Measurements from ENCODE around the gene SMARCC1.

GRCh38 chr3:47688488-47688887, 93.2 kb downstream of the SMARCC1 start:
- TF ChIP-seq, protein P1, sequence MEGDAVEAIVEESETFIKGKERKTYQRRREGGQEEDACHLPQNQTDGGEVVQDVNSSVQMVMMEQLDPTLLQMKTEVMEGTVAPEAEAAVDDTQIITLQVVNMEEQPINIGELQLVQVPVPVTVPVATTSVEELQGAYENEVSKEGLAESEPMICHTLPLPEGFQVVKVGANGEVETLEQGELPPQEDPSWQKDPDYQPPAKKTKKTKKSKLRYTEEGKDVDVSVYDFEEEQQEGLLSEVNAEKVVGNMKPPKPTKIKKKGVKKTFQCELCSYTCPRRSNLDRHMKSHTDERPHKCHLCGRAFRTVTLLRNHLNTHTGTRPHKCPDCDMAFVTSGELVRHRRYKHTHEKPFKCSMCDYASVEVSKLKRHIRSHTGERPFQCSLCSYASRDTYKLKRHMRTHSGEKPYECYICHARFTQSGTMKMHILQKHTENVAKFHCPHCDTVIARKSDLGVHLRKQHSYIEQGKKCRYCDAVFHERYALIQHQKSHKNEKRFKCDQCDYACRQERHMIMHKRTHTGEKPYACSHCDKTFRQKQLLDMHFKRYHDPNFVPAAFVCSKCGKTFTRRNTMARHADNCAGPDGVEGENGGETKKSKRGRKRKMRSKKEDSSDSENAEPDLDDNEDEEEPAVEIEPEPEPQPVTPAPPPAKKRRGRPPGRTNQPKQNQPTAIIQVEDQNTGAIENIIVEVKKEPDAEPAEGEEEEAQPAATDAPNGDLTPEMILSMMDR (IDR thresholded peaks at IDR 0.05) = no peak
- TF ChIP-seq POLR2A (IDR thresholded peaks at IDR 0.05) = no peak
